Measurements from ENCODE around the gene NEK2.
"Not testable (repeated sequence)": the region's sequence is repeated elsewhere in the genome, so short reads cannot be mapped to it uniquely, and the experiment has no call there.

The NEK2 gene

GRCh38 chr1:211630236-211631081 is 45.0 kb downstream of the NEK2 start:
- no peak for DNase-seq

- DNase-seq, result no peak
Measured at GRCh38 chr1:211628417-211628816, 47.0 kb downstream of the NEK2 start.

- no peak for DNase-seq
Measured at GRCh38 chr1:211627259-211627658, 48.2 kb downstream of the NEK2 start.

- DNase-seq, result not testable (repeated sequence)
Measured at GRCh38 chr1:211625866-211626265, 49.6 kb downstream of the NEK2 start.

- no peak for DNase-seq
Measured at GRCh38 chr1:211625040-211625439, 50.4 kb downstream of the NEK2 start.

- DNase-seq, result no peak
Measured at GRCh38 chr1:211623515-211623914, 51.9 kb downstream of the NEK2 start.

GRCh38 chr1:211621447-211622198 is 53.8 kb downstream of the NEK2 start:
- DNase-seq, result no peak

GRCh38 chr1:211620097-211620496 is 55.3 kb downstream of the NEK2 start:
- no peak for DNase-seq

GRCh38 chr1:211619033-211619996 is 56.1 kb downstream of the NEK2 start:
- no peak for DNase-seq

- no peak for DNase-seq
Measured at GRCh38 chr1:211616965-211617297, 58.5 kb downstream of the NEK2 start.

- DNase-seq, result no peak
Measured at GRCh38 chr1:211616231-211616964, 59.0 kb downstream of the NEK2 start.

GRCh38 chr1:211614615-211615014 is 60.8 kb downstream of the NEK2 start:
- no peak for DNase-seq

GRCh38 chr1:211613951-211614350 is 61.5 kb downstream of the NEK2 start:
- no peak for DNase-seq

GRCh38 chr1:211613108-211613947 is 62.1 kb downstream of the NEK2 start:
- no peak for DNase-seq

- DNase-seq, result no peak
Measured at GRCh38 chr1:211612786-211613107, 62.7 kb downstream of the NEK2 start.

Data from SHP77 (cell line).